ENCODE data around the gene ZNF76. TPM values are rescaled to one million over a fixed set of nuclear protein-coding genes. Genes with fewer than 3 reads are reported as not detected.

ZNF76 gene
- total and polyA plus RNA-seq, 2 of the 13 experiments (the other 11 are each of a cell fraction or from before 2014, with no cell fraction given), result 13.2 to 26.4 TPM

DNA sequence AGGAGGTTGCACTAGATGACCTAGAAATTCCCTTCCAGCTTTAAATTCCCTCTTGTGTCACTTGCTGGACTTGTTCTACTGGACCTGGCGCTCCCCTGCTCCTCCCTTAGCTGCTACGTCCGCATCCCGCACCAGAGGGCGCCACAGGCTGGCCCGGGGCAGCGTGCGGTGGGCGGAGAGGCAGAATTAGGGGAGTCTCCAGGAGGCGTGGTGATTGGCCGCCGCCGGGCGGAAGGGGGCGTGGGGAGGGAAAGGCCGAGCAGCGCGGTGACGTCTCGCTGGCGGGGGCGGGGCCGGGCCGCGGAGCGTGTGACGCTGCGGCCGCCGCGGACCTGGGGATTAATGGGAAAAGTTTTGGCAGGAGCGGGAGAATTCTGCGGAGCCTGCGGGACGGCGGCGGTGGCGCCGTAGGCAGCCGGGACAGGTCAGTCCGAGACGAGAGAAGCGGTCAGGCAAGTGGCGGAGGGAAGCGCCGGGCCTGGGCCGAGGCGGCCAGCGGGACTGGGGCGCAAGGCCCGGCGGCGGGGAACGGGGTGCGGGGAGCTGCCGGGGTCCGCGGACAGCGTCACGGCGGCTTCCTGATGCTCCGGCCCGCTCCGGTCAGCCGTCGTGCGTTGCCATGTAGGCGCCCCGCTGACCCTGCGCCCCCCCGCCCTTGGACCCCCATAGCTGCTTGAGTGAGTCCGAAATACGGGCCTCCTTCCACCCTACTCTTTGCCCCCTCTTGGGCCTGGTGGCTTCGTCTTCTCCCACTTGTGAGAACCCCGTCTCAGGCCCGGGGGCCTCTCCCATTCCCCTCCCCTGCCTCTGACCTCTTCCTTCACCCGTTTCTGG, 82.9 kb downstream of the ZNF76 start, which contains the start of gene PPARD (continued):
- TF ChIP-seq ZBTB4 (CRISPR knock-in tag; IDR thresholded peaks at IDR 0.05; ENCODE audit: borderline replicate concordance), result no peak
- no peak for TF ChIP-seq HNF1A (IDR thresholded peaks at IDR 0.05; ENCODE audit: low read depth)
- peak; percentile 56 for TF ChIP-seq HNF1A (CRISPR knock-in tag; IDR thresholded peaks at IDR 0.05; ENCODE audit: borderline replicate concordance)
- peak; percentile 78; the same call in 1 of the 2 replicates for TF ChIP-seq RXRB (CRISPR knock-in tag; IDR thresholded peaks at IDR 0.05; ENCODE audit: borderline replicate concordance)
- TF ChIP-seq, protein P1, sequence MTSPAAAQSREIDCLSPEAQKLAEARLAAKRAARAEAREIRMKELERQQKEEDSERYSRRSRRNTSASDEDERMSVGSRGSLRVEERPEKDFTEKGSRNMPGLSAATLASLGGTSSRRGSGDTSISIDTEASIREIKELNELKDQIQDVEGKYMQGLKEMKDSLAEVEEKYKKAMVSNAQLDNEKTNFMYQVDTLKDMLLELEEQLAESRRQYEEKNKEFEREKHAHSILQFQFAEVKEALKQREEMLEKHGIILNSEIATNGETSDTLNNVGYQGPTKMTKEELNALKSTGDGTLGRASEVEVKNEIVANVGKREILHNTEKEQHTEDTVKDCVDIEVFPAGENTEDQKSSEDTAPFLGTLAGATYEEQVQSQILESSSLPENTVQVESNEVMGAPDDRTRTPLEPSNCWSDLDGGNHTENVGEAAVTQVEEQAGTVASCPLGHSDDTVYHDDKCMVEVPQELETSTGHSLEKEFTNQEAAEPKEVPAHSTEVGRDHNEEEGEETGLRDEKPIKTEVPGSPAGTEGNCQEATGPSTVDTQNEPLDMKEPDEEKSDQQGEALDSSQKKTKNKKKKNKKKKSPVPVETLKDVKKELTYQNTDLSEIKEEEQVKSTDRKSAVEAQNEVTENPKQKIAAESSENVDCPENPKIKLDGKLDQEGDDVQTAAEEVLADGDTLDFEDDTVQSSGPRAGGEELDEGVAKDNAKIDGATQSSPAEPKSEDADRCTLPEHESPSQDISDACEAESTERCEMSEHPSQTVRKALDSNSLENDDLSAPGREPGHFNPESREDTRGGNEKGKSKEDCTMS (CRISPR knock-in tag; conservative IDR thresholded peaks at IDR 0.05), result 0 out of 2 replicates have a peak, but pooled peaks have one; percentile 11
- peak; percentile 78 for TF ChIP-seq GATAD1 (CRISPR knock-in tag; IDR thresholded peaks at IDR 0.05)
- TF ChIP-seq ETV6 (CRISPR knock-in tag; conservative IDR thresholded peaks at IDR 0.05), result peak; percentile 64
- no peak for TF ChIP-seq ZNF34 (CRISPR knock-in tag; IDR thresholded peaks at IDR 0.05; ENCODE audit: borderline replicate concordance)
- no peak for TF ChIP-seq CHD2 (IDR thresholded peaks at IDR 0.05; ENCODE audit: low read depth, low read length)
- TF ChIP-seq ZKSCAN5 (CRISPR knock-in tag; IDR thresholded peaks at IDR 0.05), result no peak
- TF ChIP-seq, protein P2, sequence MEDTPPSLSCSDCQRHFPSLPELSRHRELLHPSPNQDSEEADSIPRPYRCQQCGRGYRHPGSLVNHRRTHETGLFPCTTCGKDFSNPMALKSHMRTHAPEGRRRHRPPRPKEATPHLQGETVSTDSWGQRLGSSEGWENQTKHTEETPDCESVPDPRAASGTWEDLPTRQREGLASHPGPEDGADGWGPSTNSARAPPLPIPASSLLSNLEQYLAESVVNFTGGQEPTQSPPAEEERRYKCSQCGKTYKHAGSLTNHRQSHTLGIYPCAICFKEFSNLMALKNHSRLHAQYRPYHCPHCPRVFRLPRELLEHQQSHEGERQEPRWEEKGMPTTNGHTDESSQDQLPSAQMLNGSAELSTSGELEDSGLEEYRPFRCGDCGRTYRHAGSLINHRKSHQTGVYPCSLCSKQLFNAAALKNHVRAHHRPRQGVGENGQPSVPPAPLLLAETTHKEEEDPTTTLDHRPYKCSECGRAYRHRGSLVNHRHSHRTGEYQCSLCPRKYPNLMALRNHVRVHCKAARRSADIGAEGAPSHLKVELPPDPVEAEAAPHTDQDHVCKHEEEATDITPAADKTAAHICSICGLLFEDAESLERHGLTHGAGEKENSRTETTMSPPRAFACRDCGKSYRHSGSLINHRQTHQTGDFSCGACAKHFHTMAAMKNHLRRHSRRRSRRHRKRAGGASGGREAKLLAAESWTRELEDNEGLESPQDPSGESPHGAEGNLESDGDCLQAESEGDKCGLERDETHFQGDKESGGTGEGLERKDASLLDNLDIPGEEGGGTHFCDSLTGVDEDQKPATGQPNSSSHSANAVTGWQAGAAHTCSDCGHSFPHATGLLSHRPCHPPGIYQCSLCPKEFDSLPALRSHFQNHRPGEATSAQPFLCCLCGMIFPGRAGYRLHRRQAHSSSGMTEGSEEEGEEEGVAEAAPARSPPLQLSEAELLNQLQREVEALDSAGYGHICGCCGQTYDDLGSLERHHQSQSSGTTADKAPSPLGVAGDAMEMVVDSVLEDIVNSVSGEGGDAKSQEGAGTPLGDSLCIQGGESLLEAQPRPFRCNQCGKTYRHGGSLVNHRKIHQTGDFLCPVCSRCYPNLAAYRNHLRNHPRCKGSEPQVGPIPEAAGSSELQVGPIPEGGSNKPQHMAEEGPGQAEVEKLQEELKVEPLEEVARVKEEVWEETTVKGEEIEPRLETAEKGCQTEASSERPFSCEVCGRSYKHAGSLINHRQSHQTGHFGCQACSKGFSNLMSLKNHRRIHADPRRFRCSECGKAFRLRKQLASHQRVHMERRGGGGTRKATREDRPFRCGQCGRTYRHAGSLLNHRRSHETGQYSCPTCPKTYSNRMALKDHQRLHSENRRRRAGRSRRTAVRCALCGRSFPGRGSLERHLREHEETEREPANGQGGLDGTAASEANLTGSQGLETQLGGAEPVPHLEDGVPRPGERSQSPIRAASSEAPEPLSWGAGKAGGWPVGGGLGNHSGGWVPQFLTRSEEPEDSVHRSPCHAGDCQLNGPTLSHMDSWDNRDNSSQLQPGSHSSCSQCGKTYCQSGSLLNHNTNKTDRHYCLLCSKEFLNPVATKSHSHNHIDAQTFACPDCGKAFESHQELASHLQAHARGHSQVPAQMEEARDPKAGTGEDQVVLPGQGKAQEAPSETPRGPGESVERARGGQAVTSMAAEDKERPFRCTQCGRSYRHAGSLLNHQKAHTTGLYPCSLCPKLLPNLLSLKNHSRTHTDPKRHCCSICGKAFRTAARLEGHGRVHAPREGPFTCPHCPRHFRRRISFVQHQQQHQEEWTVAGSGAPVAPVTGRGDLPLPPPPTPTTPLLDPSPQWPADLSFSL (CRISPR knock-in tag; IDR thresholded peaks at IDR 0.05), result no peak; the same call in 1 of the 2 replicates
